NCI-H524 (cell line): ENCODE measurements around the gene NHERF2.

ENCODE experiments used
- DNase-seq, 2 experiments: peaks; one replicate each; lab custom pipeline; 2025; lab: John Stamatoyannopoulos, UW

NHERF2 gene

GRCh38 chr16:2026461-2027023 lies at the start of gene NHERF2:
NHERF2 (plus strand) TSS chr16:2026902; CDS start chr16:2027006, 104 bp downstream.
- peak in 1 of 2 experiments; percentile 28 for DNase-seq

- no peak for DNase-seq
These were observed 49.5 kb upstream of the NHERF2 start for GRCh38 chr16:1976951-1977874.

GRCh38 chr16:1977875-1978268 lies 48.8 kb upstream of the NHERF2 start:
- no peak for DNase-seq

- DNase-seq = no peak
These were observed 48.1 kb upstream of the NHERF2 start for GRCh38 chr16:1978476-1979120.

- no peak for DNase-seq
These were observed 47.3 kb upstream of the NHERF2 start for GRCh38 chr16:1979271-1980029.

- DNase-seq = no peak
These were observed 46.5 kb upstream of the NHERF2 start for GRCh38 chr16:1980030-1980769.

GRCh38 chr16:1980770-1981087 lies 46.0 kb upstream of the NHERF2 start:
- DNase-seq = no peak

GRCh38 chr16:1981398-1981836 lies 45.3 kb upstream of the NHERF2 start, which contains the start of gene NOXO1:
NOXO1 (minus strand) TSS chr16:1981469; CDS start chr16:1981179, 290 bp downstream.
- no peak for DNase-seq

- DNase-seq = peak; percentile 47 to 50
These were observed 44.7 kb upstream of the NHERF2 start for GRCh38 chr16:1982013-1982433.

GRCh38 chr16:1982991-1983543 lies 43.6 kb upstream of the NHERF2 start:
- no peak for DNase-seq

- peak; percentile 89 to 94 for DNase-seq
These were observed 43.0 kb upstream of the NHERF2 start, which contains the start of gene GFER for GRCh38 chr16:1983544-1984346. GFER (plus strand) TSS chr16:1984193; CDS start chr16:1984219, 26 bp downstream.

GRCh38 chr16:1984347-1985225 lies 42.1 kb upstream of the NHERF2 start:
- peak in 1 of 2 experiments; percentile 59 for DNase-seq

- DNase-seq = no peak
These were observed 41.1 kb upstream of the NHERF2 start for GRCh38 chr16:1985466-1986150.

- DNase-seq = no peak
These were observed 39.5 kb upstream of the NHERF2 start for GRCh38 chr16:1987198-1987597.

- peak in 1 of 2 experiments; percentile 55 for DNase-seq
These were observed 37.2 kb upstream of the NHERF2 start, which contains the start of gene SYNGR3 for GRCh38 chr16:1989209-1990100. SYNGR3 (plus strand) TSS chr16:1989970; CDS start chr16:1990103, 133 bp downstream.

GRCh38 chr16:1990101-1990350 lies 36.7 kb upstream of the NHERF2 start:
- no peak for DNase-seq

GRCh38 chr16:1990351-1991134 lies 36.2 kb upstream of the NHERF2 start:
- DNase-seq = no peak
